ENCODE results near the gene SLC35D1.

The SLC35D1 gene

GRCh38 chr1:67062412-67062811, 8.5 kb upstream of the SLC35D1 start:
- no peaks in the 10 kb centered on the region for H3K27me3 ChIP-seq (ENCODE audit: low read depth, low read length)
- no peaks in the 10 kb centered on the region for H3K79me2 ChIP-seq (ENCODE audit: low read length)
- H3K4me1 ChIP-seq (ENCODE audit: low read length): no peaks in the 10 kb centered on the region
- H4K20me1 ChIP-seq (ENCODE audit: insufficient read depth, low read length): no peaks in the 10 kb centered on the region
- H3K9me3 ChIP-seq (ENCODE audit: insufficient read depth, low read length): no peaks in the 10 kb centered on the region
- no peak overlapping the region for H3K9ac ChIP-seq (ENCODE audit: low read length)
- H2AFZ ChIP-seq (ENCODE audit: low read depth, low read length): no peak overlapping the region
- no peak overlapping the region for H3K27ac ChIP-seq (ENCODE audit: low read length)
- H3K4me2 ChIP-seq (ENCODE audit: low read length): no peak overlapping the region
- no peaks in the 10 kb centered on the region for H3K36me3 ChIP-seq (replicated peaks; ENCODE audit: low read depth, low read length)
- no peak for TF ChIP-seq EZH2phosphoT487 (IDR thresholded peaks at IDR 0.05; ENCODE audit: low read depth)
- TF ChIP-seq, protein P1, sequence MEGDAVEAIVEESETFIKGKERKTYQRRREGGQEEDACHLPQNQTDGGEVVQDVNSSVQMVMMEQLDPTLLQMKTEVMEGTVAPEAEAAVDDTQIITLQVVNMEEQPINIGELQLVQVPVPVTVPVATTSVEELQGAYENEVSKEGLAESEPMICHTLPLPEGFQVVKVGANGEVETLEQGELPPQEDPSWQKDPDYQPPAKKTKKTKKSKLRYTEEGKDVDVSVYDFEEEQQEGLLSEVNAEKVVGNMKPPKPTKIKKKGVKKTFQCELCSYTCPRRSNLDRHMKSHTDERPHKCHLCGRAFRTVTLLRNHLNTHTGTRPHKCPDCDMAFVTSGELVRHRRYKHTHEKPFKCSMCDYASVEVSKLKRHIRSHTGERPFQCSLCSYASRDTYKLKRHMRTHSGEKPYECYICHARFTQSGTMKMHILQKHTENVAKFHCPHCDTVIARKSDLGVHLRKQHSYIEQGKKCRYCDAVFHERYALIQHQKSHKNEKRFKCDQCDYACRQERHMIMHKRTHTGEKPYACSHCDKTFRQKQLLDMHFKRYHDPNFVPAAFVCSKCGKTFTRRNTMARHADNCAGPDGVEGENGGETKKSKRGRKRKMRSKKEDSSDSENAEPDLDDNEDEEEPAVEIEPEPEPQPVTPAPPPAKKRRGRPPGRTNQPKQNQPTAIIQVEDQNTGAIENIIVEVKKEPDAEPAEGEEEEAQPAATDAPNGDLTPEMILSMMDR (IDR thresholded peaks at IDR 0.05; ENCODE audit: low read depth, low read length): no peak
- H3K4me3 ChIP-seq (ENCODE audit: low read length): no peak overlapping the region

GRCh38 chr1:67061266-67061665, 7.3 kb upstream of the SLC35D1 start:
- Histone ChIP-seq H3K4me1 (ENCODE audit: low read length) (no peaks in the 10 kb centered on the region), H4K20me1 (ENCODE audit: insufficient read depth, low read length) (no peaks in the 10 kb centered on the region), H2AFZ (ENCODE audit: low read depth, low read length) (no peak overlapping the region), H3K9me3 (ENCODE audit: insufficient read depth, low read length) (no peaks in the 10 kb centered on the region), H3K9ac (ENCODE audit: low read length) (no peak overlapping the region), H3K79me2 (ENCODE audit: low read length) (no peaks in the 10 kb centered on the region), H3K4me2 (ENCODE audit: low read length) (no peak overlapping the region), H3K4me3 (ENCODE audit: low read length) (no peak overlapping the region), H3K27ac (ENCODE audit: low read length) (no peak overlapping the region), H3K36me3 (replicated peaks; ENCODE audit: low read depth, low read length) (no peaks in the 10 kb centered on the region), H3K27me3 (ENCODE audit: low read depth, low read length) (no peaks in the 10 kb centered on the region)
- no peak for TF ChIP-seq EZH2phosphoT487 (IDR thresholded peaks at IDR 0.05; ENCODE audit: low read depth)
- TF ChIP-seq, protein P1 (IDR thresholded peaks at IDR 0.05; ENCODE audit: low read depth, low read length): no peak

DNA sequence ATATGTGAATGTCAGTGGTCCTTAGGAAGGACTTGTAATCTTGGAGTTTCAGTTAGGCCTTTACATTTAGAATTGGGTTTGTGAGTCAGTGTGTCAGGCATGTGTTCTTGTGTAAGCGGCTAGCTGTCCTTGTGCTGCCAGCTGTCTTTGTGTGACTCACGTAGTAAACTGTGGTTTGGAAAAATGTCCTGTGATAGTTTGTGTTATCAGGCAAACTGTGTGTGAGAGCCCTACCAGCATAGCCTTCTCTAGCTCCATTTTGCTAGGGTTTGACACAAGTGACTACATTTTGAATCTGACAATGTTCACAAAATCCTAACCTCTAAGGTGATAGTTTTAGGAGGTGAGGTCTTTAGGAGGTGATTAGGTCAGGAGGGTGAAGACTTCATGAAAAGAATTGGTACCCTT, 6.9 kb upstream of the SLC35D1 start:
- no peaks in the 10 kb centered on the region for H3K36me3 ChIP-seq (replicated peaks; ENCODE audit: low read depth, low read length)
- H3K9ac ChIP-seq (ENCODE audit: low read length): no peak overlapping the region
- no peak overlapping the region for H3K4me3 ChIP-seq (ENCODE audit: low read length)
- H2AFZ ChIP-seq (ENCODE audit: low read depth, low read length): no peak overlapping the region
- no peaks in the 10 kb centered on the region for H3K4me1 ChIP-seq (ENCODE audit: low read length)
- TF ChIP-seq EZH2phosphoT487 (IDR thresholded peaks at IDR 0.05; ENCODE audit: low read depth): no peak
- TF ChIP-seq, protein P1 (IDR thresholded peaks at IDR 0.05; ENCODE audit: low read depth, low read length): no peak
- no peak overlapping the region for H3K27ac ChIP-seq (ENCODE audit: low read length)
- H3K4me2 ChIP-seq (ENCODE audit: low read length): no peak overlapping the region
- H4K20me1 ChIP-seq (ENCODE audit: insufficient read depth, low read length): no peaks in the 10 kb centered on the region
- H3K27me3 ChIP-seq (ENCODE audit: low read depth, low read length): no peaks in the 10 kb centered on the region
- no peaks in the 10 kb centered on the region for H3K79me2 ChIP-seq (ENCODE audit: low read length)
- no peaks in the 10 kb centered on the region for H3K9me3 ChIP-seq (ENCODE audit: insufficient read depth, low read length)

DNA sequence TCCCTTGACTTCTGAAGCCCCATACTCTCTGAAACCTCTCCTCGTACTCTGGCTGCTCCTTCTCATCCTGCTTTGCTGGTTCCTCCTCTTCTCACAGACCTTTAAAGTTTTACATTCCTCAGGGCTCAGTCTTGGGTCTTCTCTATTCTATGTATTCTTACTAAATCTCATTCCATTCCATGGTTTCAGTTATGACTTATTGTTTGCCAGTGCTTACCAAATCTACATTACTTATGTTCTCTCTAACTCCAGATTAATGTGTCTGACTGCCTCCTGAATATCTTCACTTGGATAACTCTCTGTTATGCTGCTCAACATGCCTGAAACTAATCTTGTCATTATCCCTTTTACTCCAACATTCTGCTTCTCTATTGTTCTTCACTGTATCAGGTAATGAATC, 5.4 kb upstream of the SLC35D1 start:
- H3K9me3 ChIP-seq (ENCODE audit: insufficient read depth, low read length): no peaks in the 10 kb centered on the region
- H3K79me2 ChIP-seq (ENCODE audit: low read length): no peaks in the 10 kb centered on the region
- no peak overlapping the region for H3K9ac ChIP-seq (ENCODE audit: low read length)
- H2AFZ ChIP-seq (ENCODE audit: low read depth, low read length): no peak overlapping the region
- TF ChIP-seq, protein P1 (IDR thresholded peaks at IDR 0.05; ENCODE audit: low read depth, low read length): no peak
- TF ChIP-seq EZH2phosphoT487 (IDR thresholded peaks at IDR 0.05; ENCODE audit: low read depth): no peak
- H3K27ac ChIP-seq (ENCODE audit: low read length): no peak overlapping the region
- H3K4me1 ChIP-seq (ENCODE audit: low read length): no peaks in the 10 kb centered on the region
- no peaks in the 10 kb centered on the region for H3K36me3 ChIP-seq (replicated peaks; ENCODE audit: low read depth, low read length)
- H3K27me3 ChIP-seq (ENCODE audit: low read depth, low read length): no peaks in the 10 kb centered on the region
- no peaks in the 10 kb centered on the region for H4K20me1 ChIP-seq (ENCODE audit: insufficient read depth, low read length)
- H3K4me3 ChIP-seq (ENCODE audit: low read length): no peak overlapping the region
- no peak overlapping the region for H3K4me2 ChIP-seq (ENCODE audit: low read length)

Data from OCI-LY3 (cell line).